ENCODE results near the gene MPP4.

Gene MPP4

DNA sequence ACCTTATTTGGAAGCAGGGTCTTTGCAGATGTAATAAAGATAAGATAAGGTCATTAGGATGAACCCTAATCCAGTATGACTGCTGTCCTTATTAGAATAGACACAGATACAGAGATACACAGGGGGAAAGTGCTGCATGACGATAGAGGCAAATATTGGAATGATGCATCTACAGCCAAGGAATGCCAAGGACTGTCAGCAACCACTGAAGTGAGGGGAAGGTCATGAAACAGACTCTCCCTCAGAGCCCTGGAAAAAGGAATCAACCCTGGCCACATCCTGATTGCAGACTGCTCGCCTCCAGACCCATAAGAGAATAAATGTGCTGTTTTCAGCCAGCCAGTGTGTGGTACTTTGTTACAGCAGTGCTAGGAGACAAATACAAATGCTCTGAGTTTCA, 69.9 kb downstream of the MPP4 start:
- no peak overlapping the region for H3K4me3 ChIP-seq (ENCODE audit: low read length)
- H3K4ac ChIP-seq (ENCODE audit: low read depth, low read length): no peak overlapping the region
- no peak overlapping the region for H2BK15ac ChIP-seq (replicated peaks; ENCODE audit: low read depth)
- no peak for DNase-seq
- H3K79me1 ChIP-seq (ENCODE audit: low read length): no peaks in the 10 kb centered on the region
- no peak overlapping the region for H2AK5ac ChIP-seq (ENCODE audit: low read length)
- no peak overlapping the region for H3K18ac ChIP-seq (ENCODE audit: low read length)
- no peak overlapping the region for H4K8ac ChIP-seq (ENCODE audit: low read depth, low read length)
- no peak overlapping the region for H4K5ac ChIP-seq (ENCODE audit: low read length)
- H3K36me3 ChIP-seq (ENCODE audit: control insufficient read depth, insufficient read depth, low read length): peaks cover 5% of the 10 kb centered on the region
- no peaks in the 10 kb centered on the region for H3K27me3 ChIP-seq (ENCODE audit: insufficient read depth, low read length, poor library complexity)
- no peak overlapping the region for H3K23ac ChIP-seq (ENCODE audit: low read length)
- H3K4me1 ChIP-seq (ENCODE audit: control insufficient read depth, low read depth, low read length): no peaks in the 10 kb centered on the region
- H3K27ac ChIP-seq (ENCODE audit: low read depth, low read length): no peak overlapping the region
- H2BK5ac ChIP-seq (ENCODE audit: low read length): no peak overlapping the region
- no peak overlapping the region for H2BK120ac ChIP-seq (ENCODE audit: low read depth, low read length)
- no peak overlapping the region for H3K56ac ChIP-seq (ENCODE audit: low read length)
- no peak overlapping the region for H3K9ac ChIP-seq (ENCODE audit: low read length)
- WGBS (ENCODE audit: extremely low coverage, insufficient coverage, low lambda C conversion rate): no CpG with 5 or more reads among the region's 2 CpGs
- H3K79me2 ChIP-seq (ENCODE audit: control insufficient read depth, insufficient read depth, low read length): no peaks in the 10 kb centered on the region
- no peak overlapping the region for H3K4me2 ChIP-seq (ENCODE audit: low read length)

DNA sequence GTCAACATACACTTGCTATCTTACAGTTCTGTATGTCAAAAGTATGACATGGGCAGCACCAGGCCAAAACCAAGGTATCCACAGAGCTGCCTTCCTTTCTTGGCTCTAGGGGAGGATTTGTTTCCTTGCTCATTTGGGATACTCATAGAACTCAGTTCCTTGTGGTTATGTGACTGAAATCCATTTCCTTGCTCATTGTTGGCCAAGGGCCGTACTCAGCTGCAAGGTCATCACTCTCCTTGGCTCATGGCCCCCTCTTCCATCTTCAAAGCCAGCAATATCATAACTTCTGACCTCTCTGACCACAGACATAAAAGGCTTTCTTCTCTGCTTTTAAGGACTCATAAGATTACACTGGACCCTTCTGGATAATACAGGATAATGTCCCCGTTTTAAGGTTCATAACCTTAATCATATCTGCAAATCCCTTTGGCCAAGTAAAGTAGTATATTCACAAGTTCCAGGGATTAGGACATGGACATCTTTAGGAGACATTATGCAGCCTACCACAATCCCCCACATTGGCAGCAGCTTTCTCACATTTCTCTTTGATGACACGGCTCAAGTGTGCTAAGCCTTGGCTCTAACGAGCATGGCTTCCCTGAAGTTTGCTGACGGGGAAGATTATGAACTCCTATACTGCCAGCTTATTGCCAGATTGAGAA, 76.0 kb downstream of the MPP4 start:
- H3K79me1 ChIP-seq (ENCODE audit: low read length): no peaks in the 10 kb centered on the region
- H3K79me2 ChIP-seq (ENCODE audit: control insufficient read depth, insufficient read depth, low read length): no peaks in the 10 kb centered on the region
- H3K9ac ChIP-seq (ENCODE audit: low read length): no peak overlapping the region
- H3K4me1 ChIP-seq (ENCODE audit: control insufficient read depth, low read depth, low read length): no peaks in the 10 kb centered on the region
- no peak overlapping the region for H3K56ac ChIP-seq (ENCODE audit: low read length)
- H3K36me3 ChIP-seq (ENCODE audit: control insufficient read depth, insufficient read depth, low read length): no peaks in the 10 kb centered on the region
- H3K27ac ChIP-seq (ENCODE audit: low read depth, low read length): no peak overlapping the region
- DNase-seq: no peak
- H2BK5ac ChIP-seq (ENCODE audit: low read length): no peak overlapping the region
- no peak overlapping the region for H3K23ac ChIP-seq (ENCODE audit: low read length)
- H4K5ac ChIP-seq (ENCODE audit: low read length): no peak overlapping the region
- no peak overlapping the region for H4K8ac ChIP-seq (ENCODE audit: low read depth, low read length)
- no peak overlapping the region for H3K4ac ChIP-seq (ENCODE audit: low read depth, low read length)
- H2BK120ac ChIP-seq (ENCODE audit: low read depth, low read length): no peak overlapping the region
- no peak overlapping the region for H2AK5ac ChIP-seq (ENCODE audit: low read length)
- no peak overlapping the region for H2BK15ac ChIP-seq (replicated peaks; ENCODE audit: low read depth)
- H3K27me3 ChIP-seq (ENCODE audit: insufficient read depth, low read length, poor library complexity): no peaks in the 10 kb centered on the region
- no peak overlapping the region for H3K18ac ChIP-seq (ENCODE audit: low read length)
- no peak overlapping the region for H3K4me2 ChIP-seq (ENCODE audit: low read length)
- H3K4me3 ChIP-seq (ENCODE audit: low read length): no peak overlapping the region
- WGBS (ENCODE audit: extremely low coverage, insufficient coverage, low lambda C conversion rate): no CpG with 5 or more reads among the region's 5 CpGs

DNA sequence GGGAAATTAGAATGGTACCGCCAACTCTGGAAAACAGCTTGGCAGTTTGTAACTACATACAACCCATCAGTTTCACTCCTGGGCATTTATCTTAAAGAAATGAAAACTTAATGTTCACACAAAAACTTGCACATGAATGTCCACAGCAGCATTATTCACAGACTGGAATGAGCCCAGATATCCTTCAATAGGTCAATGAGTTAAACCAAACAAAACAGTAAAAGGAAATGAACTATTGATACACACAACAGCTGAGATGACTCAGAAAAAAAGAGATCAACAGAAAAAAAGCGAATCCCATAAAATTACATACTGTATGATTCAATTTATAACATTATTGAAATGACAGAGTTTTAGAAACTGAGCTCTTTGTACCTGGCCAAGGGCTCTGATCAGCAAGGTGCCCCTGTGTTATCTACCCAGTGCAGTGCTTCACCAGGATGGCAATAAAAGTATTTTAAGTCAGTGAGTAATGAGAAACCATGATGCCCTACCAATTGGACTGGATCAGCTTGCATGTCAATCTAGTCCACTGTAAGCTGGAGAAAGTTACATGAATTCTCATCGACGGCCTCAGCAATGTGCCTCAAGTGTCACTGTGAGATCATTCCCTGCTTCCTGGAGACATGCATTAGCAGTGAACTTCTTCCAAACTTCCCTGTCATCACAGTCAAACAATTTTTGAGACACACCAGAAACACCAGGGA, 77.0 kb downstream of the MPP4 start:
- no peak overlapping the region for H3K4ac ChIP-seq (ENCODE audit: low read depth, low read length)
- H3K56ac ChIP-seq (ENCODE audit: low read length): no peak overlapping the region

DNA sequence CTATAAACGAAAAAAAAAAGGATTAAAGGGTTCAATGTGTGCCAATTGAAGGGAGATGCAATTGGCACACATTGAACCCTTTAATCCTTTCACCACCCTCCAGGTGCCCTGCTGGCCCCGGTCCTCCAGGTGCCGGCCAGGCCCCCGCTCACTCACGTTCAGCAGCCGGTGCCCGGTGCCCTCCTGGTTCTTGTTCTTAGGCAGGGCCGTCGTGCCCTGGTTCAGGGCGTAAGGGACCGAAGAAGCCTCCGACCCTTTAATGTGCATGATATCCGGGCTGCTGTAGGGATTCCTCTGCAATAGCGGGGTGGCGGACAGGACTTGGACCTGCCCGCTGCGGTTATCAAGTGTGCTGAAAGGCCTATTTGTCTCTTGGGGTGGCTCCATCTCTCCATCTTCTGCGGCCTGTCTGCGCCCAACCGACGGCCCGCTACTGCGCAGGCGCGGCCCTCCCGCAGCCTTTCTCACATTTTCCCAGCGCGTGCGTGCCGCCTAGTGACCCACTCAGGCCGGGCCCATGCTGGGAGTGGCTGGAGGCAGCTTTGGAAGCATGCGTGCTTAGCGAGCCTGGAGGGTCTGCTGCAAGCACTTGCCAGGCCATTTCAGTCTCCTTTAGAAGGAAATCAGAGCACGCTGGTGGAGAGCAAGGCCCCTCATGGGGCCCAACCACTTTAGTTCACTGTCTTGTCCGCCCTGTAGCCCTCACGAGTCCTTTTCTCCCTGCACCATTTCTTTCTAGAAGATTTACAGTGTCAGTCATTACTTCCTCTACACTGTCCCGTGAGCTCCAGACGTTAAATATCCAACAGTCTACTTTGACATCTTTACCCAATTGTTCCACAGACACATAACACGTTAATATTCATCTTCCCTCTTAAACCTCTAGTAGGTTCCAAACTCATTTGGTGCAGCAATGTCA, 79.4 kb downstream of the MPP4 start:
- Histone ChIP-seq H3K4me1 (ENCODE audit: control insufficient read depth, low read depth, low read length) (no peaks in the 10 kb centered on the region), H3K4me3 (ENCODE audit: low read length) (no peak overlapping the region), H3K23ac (ENCODE audit: low read length) (no peak overlapping the region), H3K4me2 (ENCODE audit: low read length) (no peak overlapping the region), H3K18ac (ENCODE audit: low read length) (no peak overlapping the region), H3K4ac (ENCODE audit: low read depth, low read length) (no peak overlapping the region), H3K56ac (ENCODE audit: low read length) (no peak overlapping the region), H4K8ac (ENCODE audit: low read depth, low read length) (no peak overlapping the region), H3K79me1 (ENCODE audit: low read length) (no peaks in the 10 kb centered on the region), H3K36me3 (ENCODE audit: control insufficient read depth, insufficient read depth, low read length) (no peaks in the 10 kb centered on the region), H3K9ac (ENCODE audit: low read length) (no peak overlapping the region), H3K27me3 (ENCODE audit: insufficient read depth, low read length, poor library complexity) (no peaks in the 10 kb centered on the region), H3K27ac (ENCODE audit: low read depth, low read length) (no peak overlapping the region), H2BK120ac (ENCODE audit: low read depth, low read length) (no peak overlapping the region), H4K5ac (ENCODE audit: low read length) (no peak overlapping the region), H3K79me2 (ENCODE audit: control insufficient read depth, insufficient read depth, low read length) (no peaks in the 10 kb centered on the region), H2AK5ac (ENCODE audit: low read length) (no peak overlapping the region), H2BK15ac (replicated peaks; ENCODE audit: low read depth) (no peak overlapping the region), H2BK5ac (ENCODE audit: low read length) (no peak overlapping the region)
- WGBS (ENCODE audit: extremely low coverage, insufficient coverage, low lambda C conversion rate): 100% methylated on average over 1 of the region's 39 CpGs
- no peak for DNase-seq

More for the DNA sequence above, 77.0 kb downstream of the MPP4 start:
- H3K9ac ChIP-seq (ENCODE audit: low read length): no peak overlapping the region
- no peak overlapping the region for H2AK5ac ChIP-seq (ENCODE audit: low read length)
- no peaks in the 10 kb centered on the region for H3K79me2 ChIP-seq (ENCODE audit: control insufficient read depth, insufficient read depth, low read length)
- WGBS (ENCODE audit: extremely low coverage, insufficient coverage, low lambda C conversion rate): no CpG with 5 or more reads among the region's 4 CpGs
- DNase-seq: no peak
- H4K8ac ChIP-seq (ENCODE audit: low read depth, low read length): no peak overlapping the region
- no peak overlapping the region for H2BK120ac ChIP-seq (ENCODE audit: low read depth, low read length)
- H3K27ac ChIP-seq (ENCODE audit: low read depth, low read length): no peak overlapping the region
- no peaks in the 10 kb centered on the region for H3K36me3 ChIP-seq (ENCODE audit: control insufficient read depth, insufficient read depth, low read length)
- no peak overlapping the region for H2BK5ac ChIP-seq (ENCODE audit: low read length)
- no peaks in the 10 kb centered on the region for H3K4me1 ChIP-seq (ENCODE audit: control insufficient read depth, low read depth, low read length)
- H3K4me2 ChIP-seq (ENCODE audit: low read length): no peak overlapping the region
- no peaks in the 10 kb centered on the region for H3K27me3 ChIP-seq (ENCODE audit: insufficient read depth, low read length, poor library complexity)
- H3K18ac ChIP-seq (ENCODE audit: low read length): no peak overlapping the region
- no peaks in the 10 kb centered on the region for H3K79me1 ChIP-seq (ENCODE audit: low read length)
- no peak overlapping the region for H3K4me3 ChIP-seq (ENCODE audit: low read length)
- H3K23ac ChIP-seq (ENCODE audit: low read length): no peak overlapping the region
- H2BK15ac ChIP-seq (replicated peaks; ENCODE audit: low read depth): no peak overlapping the region
- H4K5ac ChIP-seq (ENCODE audit: low read length): no peak overlapping the region

DNA sequence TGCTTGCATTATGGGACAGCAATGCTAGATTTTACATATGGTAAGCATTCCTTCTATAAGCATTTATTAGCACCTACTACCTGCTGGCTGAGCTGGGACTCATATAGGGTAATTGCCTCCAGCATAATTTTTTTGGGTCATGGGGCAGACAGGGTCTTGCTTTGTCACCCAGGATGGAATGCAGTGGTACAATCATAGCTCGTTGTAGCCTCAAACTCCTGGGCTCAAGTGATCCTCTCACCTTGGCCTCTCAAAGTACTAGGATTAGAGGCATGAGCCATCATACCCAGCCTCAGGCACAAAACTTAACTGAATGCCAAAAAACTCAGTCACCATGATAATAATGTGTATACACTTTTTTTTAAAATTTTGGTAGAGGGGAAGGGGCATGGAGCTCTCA, 90.4 kb downstream of the MPP4 start:
- Histone ChIP-seq H3K4ac (ENCODE audit: low read depth, low read length) (no peak overlapping the region), H3K4me1 (ENCODE audit: control insufficient read depth, low read depth, low read length) (no peaks in the 10 kb centered on the region), H3K27ac (ENCODE audit: low read depth, low read length) (no peak overlapping the region), H3K79me2 (ENCODE audit: control insufficient read depth, insufficient read depth, low read length) (no peaks in the 10 kb centered on the region), H2AK5ac (ENCODE audit: low read length) (no peak overlapping the region), H3K4me3 (ENCODE audit: low read length) (no peak overlapping the region), H3K23ac (ENCODE audit: low read length) (no peak overlapping the region), H3K4me2 (ENCODE audit: low read length) (no peak overlapping the region), H3K18ac (ENCODE audit: low read length) (no peak overlapping the region), H2BK120ac (ENCODE audit: low read depth, low read length) (no peak overlapping the region), H2BK15ac (replicated peaks; ENCODE audit: low read depth) (no peak overlapping the region), H4K5ac (ENCODE audit: low read length) (no peak overlapping the region), H3K9ac (ENCODE audit: low read length) (no peak overlapping the region), H3K56ac (ENCODE audit: low read length) (no peak overlapping the region), H2BK5ac (ENCODE audit: low read length) (no peak overlapping the region), H3K27me3 (ENCODE audit: insufficient read depth, low read length, poor library complexity) (no peaks in the 10 kb centered on the region), H3K36me3 (ENCODE audit: control insufficient read depth, insufficient read depth, low read length) (no peaks in the 10 kb centered on the region), H3K79me1 (ENCODE audit: low read length) (no peaks in the 10 kb centered on the region), H4K8ac (ENCODE audit: low read depth, low read length) (no peak overlapping the region)
- WGBS (ENCODE audit: extremely low coverage, insufficient coverage, low lambda C conversion rate): no CpG with 5 or more reads among the region's 1 CpG
- peak; percentile 3 for DNase-seq
